ENCODE data around the gene DCUN1D2. TPM values are rescaled to one million over a fixed set of nuclear protein-coding genes. Genes with fewer than 3 reads are reported as not detected.

Gene DCUN1D2
- polyA plus RNA-seq, 3 donors: 3.1 to 16.7 (median 6.1) TPM

DNA sequence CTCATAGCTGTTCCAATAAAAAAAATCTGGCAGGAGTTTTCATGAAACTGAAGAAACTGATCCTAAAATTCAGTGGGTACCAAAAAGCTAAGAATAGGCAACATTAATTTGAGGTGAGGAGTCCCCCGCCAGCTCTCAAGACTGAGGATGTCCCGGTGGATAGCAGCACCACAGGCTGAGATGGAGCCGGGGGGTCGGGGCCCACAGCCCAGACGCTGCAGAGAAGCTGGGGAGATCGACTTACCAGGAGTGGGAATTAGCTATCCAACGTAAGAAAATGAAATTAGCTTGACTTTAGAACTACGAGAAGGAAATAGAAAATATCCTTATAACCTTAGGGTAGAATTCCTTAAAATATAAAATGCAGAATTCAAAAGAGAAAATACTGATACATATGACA, 23.2 kb upstream of the DCUN1D2 start:
- no peak overlapping the region for H3K4me3 ChIP-seq (replicated peaks in 1 of 3; ENCODE audit: low read depth in 2 of 3, low read length in 3 of 3)
- H3K9me3 Mint-ChIP-seq: peaks cover 0 to 2% (median 0%) of the 10 kb centered on the region in 7 donors
- H4K20me1 ChIP-seq (ENCODE audit: insufficient read depth, low read length): peaks cover 7% of the 10 kb centered on the region
- H3K9me3 ChIP-seq (replicated peaks in 1 of 2; ENCODE audit: control insufficient read depth in 1 of 2, insufficient read depth in 1 of 2, low read length in 2 of 2): no peaks in the 10 kb centered on the region
- no peak for DNase-seq
- H3K4me1 ChIP-seq (ENCODE audit: control insufficient read depth in 1 of 2, insufficient read depth in 2 of 2, low read length in 2 of 2): peaks cover 3 to 11% of the 10 kb centered on the region in 2 donors
- peak overlapping the region in 1 of 7 donors; percentile 37 for H3K27ac Mint-ChIP-seq
- no peak overlapping the region for H3K4me2 ChIP-seq (replicated peaks; ENCODE audit: extremely low read depth, low read length, poor library complexity, severe bottlenecking)
- H3K79me2 ChIP-seq (ENCODE audit: insufficient read depth, low read length): peaks cover 10% of the 10 kb centered on the region
- no peak for TF ChIP-seq CTCF (IDR thresholded peaks at IDR 0.05)
- H3K9ac ChIP-seq (ENCODE audit: insufficient read depth, low read length, poor library complexity, severe bottlenecking): no peak overlapping the region
- H3K27ac ChIP-seq (ENCODE audit: low read depth in 1 of 2, low read length in 2 of 2): no peak overlapping the region
- no peaks in the 10 kb centered on the region for H3K27me3 Mint-ChIP-seq (ENCODE audit: low read depth in 3 of 3)
- no peak overlapping the region for H3K4me3 Mint-ChIP-seq
- H3K36me3 ChIP-seq (replicated peaks in 1 of 2; ENCODE audit: control insufficient read depth in 1 of 2, insufficient read depth in 2 of 2, low read length in 2 of 2): peaks cover 32 to 84% of the 10 kb centered on the region in 2 donors
- no peak overlapping the region for H2AFZ ChIP-seq (ENCODE audit: insufficient read depth, low read depth, low read length, poor library complexity, severe bottlenecking)
- H3K4me1 Mint-ChIP-seq: peaks cover 19% of the 10 kb centered on the region
- H3K27me3 ChIP-seq (ENCODE audit: control insufficient read depth in 2 of 2, insufficient read depth in 2 of 2, low read length in 2 of 2): no peaks in the 10 kb centered on the region
- intact Hi-C loops (cut with micrococcal nuclease): no loop called here
- WGBS (ENCODE audit: insufficient coverage): 98% methylated on average over 5 of the region's 8 CpGs
- H3K36me3 Mint-ChIP-seq: peaks cover 54 to 81% of the 10 kb centered on the region in 2 donors

DNA sequence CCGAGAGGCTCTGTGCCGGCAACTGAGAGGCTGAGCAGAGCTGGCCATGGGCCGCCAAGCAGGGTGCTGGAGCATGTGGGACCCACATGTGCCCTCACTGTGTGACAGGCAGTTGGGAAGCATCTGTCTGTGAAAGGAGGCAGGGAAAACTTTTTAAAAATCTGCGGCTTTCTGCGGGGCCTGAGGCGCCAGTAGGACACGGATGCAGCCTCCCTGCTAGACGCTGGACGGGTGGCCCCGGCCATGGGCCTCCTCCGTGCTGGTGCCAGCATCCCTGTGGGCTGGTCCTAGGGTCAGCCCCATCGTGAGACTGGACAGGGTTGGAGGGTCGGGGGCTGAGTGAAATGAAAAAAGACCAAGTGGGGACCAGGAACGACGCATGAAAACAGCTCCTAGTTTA, 20.9 kb upstream of the DCUN1D2 start:
- no peak overlapping the region for H2AFZ ChIP-seq (ENCODE audit: insufficient read depth, low read depth, low read length, poor library complexity, severe bottlenecking)
- peaks cover 25% of the 10 kb centered on the region for H4K20me1 ChIP-seq (ENCODE audit: insufficient read depth, low read length)
- peaks cover 30 to 69% of the 10 kb centered on the region in 2 donors for H3K36me3 ChIP-seq (replicated peaks in 1 of 2; ENCODE audit: control insufficient read depth in 1 of 2, insufficient read depth in 2 of 2, low read length in 2 of 2)
- no peaks in the 10 kb centered on the region for H3K27me3 ChIP-seq (ENCODE audit: control insufficient read depth in 2 of 2, insufficient read depth in 2 of 2, low read length in 2 of 2)
- H3K4me1 ChIP-seq (ENCODE audit: control insufficient read depth in 1 of 2, insufficient read depth in 2 of 2, low read length in 2 of 2): peaks cover 25 to 29% of the 10 kb centered on the region in 2 donors
- intact Hi-C loops (cut with micrococcal nuclease): no loop called here
- no peak for DNase-seq
- H3K9ac ChIP-seq (ENCODE audit: insufficient read depth, low read length, poor library complexity, severe bottlenecking): no peak overlapping the region
- no peak overlapping the region for H3K4me2 ChIP-seq (replicated peaks; ENCODE audit: extremely low read depth, low read length, poor library complexity, severe bottlenecking)
- no peak overlapping the region for H3K27ac ChIP-seq (ENCODE audit: low read depth in 1 of 2, low read length in 2 of 2)
- no peak overlapping the region for H3K4me3 ChIP-seq (replicated peaks in 1 of 3; ENCODE audit: low read depth in 2 of 3, low read length in 3 of 3)
- Mint-ChIP-seq H3K9me3 (peaks cover 0 to 2% (median 0%) of the 10 kb centered on the region in 7 donors), H3K27ac (peak overlapping the region in 3 of 7 donors; percentile 37 to 84 (median 70)), H3K27me3 (ENCODE audit: low read depth in 3 of 3) (peaks cover 0 to 1% (median 0%) of the 10 kb centered on the region in 3 donors), H3K4me1 (peaks cover 32% of the 10 kb centered on the region), H3K36me3 (peaks cover 63 to 70% of the 10 kb centered on the region in 2 donors), H3K4me3 (no peak overlapping the region)
- H3K79me2 ChIP-seq (ENCODE audit: insufficient read depth, low read length): peaks cover 21% of the 10 kb centered on the region
- H3K9me3 ChIP-seq (replicated peaks in 1 of 2; ENCODE audit: control insufficient read depth in 1 of 2, insufficient read depth in 1 of 2, low read length in 2 of 2): no peaks in the 10 kb centered on the region
- 98% methylated on average over 15 of the region's 15 CpGs for WGBS (ENCODE audit: insufficient coverage)
- no peak for TF ChIP-seq CTCF (IDR thresholded peaks at IDR 0.05)
